HG03439 (cell line): ENCODE data around the gene ZNRF3.
"Not testable (repeated sequence)": the region's sequence is repeated elsewhere in the genome, so short reads cannot be mapped to it uniquely, and the experiment has no call there.

Source experiments
- ATAC-seq: cut with Tn5 transposase; IDR thresholded peaks from one replicate; pipeline ENCODE4 v1.9.1; 2021; ENCODE audit warnings: mild to moderate bottlenecking, moderate library complexity; ENCODE audit not compliant: unreplicated experiment

The ZNRF3 gene

DNA sequence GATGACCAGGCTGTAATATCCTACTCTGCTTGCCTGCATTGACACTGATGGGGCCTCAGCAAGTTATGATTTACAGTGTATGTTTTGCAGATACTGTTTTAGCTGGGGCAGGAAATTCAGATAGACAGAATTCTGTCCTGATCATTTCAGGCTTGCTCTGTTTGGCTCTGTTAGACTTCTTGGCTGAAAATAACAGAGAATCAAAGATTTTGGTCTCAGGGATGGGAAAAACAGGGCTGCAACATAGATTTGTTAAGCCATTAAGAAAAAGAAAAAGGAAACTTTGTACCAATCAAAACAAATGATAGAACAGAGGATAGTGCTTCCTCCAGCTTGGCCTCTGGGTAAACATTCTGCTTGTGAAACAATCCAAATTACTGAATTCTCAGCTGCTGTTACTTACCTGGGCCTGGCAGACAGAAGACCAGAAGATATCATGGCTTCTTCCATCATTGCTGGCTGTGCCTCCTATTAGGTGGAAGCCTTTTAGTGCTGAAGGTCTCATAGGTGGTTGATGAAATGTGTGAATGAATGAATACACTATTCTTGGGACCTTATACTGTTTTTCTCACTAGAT, 22.0 kb downstream of the ZNRF3 start:
- ATAC-seq, result no peak

DNA sequence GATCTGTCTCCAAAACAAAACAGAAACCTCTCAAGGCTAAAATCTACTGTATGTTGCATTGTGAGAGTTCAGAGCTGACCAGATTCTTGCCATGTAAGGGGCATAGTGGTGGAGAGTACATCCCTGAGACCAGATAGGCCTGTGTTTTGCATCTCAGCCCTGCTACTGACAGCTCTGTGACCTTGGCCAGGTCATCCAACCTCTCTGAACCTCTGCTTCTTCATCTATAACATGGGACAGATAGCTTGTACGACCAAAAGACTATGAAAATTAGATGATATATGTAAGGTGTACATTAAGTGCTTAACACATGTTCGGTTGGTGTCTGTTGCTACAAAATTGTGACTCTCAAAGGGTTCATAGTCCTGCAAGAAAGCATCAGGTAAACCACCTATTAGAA, 22.9 kb downstream of the ZNRF3 start:
- no peak for ATAC-seq

DNA sequence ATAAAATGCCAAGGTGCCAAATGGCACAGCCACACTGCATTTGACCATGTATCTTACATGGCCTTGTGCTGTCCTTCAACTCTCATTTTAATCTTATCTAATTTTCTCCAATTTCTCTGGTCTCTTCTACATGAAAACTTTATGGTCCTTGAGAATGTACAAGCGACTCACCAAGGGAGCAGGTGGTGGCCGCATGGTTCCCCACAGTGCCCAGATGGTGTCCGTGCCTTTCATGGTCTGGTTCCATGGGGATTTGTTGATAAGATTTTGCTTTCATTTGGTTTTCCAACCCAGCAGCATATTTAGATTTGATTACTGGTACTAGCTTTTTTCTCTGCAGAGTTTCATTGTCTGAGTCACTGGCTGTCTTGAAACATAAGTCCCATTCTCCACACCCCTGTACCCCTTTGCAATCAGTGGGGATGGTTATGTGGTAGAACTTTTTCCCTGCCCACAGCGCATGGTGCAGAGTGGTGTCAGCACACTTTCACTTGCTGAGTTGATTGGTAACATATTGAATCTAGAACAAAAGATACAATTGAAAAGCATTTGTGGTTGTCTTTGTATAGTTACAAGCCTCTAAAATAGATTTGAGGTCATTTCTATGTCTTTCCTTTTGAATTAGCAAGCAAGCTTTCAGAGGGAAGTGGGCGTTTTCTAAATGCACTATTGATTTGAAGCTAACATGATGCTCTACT, 24.1 kb downstream of the ZNRF3 start:
- no peak for ATAC-seq

DNA sequence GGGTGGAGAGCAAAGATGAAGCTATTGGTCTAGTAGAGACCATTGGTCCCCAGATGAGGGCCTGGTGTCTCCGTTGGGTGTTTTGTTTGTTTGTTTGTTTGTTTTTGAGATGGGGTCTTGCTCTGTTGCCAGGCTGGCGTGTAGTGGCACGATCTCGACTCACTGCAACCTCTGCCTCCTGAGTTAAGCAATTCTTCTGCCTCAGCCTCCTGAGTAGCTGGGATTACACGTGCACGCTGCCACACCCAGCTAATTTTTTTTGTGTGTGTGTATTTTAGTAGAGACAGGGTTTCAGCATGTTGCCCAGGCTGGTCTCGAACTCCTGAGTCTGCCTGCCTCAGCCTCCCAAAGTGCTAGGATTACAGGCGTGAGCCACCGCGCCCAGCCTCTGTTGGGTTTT, 25.4 kb downstream of the ZNRF3 start:
- ATAC-seq, result not testable (repeated sequence)

DNA sequence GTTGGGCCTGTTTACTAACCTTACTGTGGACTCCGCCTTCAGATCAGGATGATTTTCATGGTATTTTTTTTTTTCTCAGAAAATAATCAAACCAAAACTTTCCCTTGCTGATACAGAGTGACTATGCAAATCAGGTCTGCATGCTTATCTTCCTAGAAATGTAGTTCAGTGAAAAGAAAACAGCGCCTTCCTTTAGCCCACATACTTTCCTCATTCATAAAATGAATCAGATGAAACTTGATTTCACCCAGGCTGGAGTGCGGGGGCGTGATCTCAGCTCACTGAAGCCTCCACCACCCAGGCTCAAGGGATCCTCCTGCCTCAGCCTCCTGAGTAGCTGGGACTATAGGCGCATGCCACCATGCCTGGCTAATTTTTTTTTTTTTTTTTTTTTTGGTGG, 26.0 kb downstream of the ZNRF3 start:
- ATAC-seq, result no peak

DNA sequence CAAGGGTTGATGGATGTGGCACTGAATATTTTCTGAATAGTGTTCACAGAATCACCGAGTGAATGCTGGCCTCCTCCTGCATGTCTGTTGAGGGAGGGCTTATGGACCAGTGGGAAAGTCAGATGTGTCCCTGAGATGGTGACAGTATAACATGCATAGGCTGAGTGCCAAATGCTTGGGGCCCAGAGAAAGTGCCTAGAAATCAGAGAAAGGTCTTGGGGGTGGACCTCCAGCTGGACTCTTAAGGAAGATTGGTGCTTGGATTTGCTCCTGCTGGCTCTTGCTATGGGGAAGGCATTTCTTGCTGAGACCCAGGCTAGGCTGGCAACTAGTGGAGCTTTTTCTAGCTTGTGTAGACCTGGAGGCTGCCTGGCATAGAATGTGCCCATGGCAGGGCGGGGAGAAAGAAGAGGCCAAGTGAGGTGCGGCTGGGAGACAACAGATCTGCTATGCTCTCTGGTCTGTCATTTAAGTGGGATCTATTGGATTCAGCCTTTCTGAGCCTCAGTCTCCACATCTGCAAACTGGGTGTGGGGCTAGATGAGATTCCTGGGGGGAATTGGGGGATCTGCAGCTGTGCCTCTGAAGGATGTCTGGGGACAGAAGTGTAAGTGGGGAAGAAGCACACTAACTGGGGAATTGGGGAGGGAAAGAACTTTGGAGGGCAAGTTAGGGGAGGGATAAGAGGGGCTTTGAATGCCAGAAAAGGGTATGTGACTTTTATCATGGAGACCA, 27.4 kb downstream of the ZNRF3 start:
- no peak for ATAC-seq

DNA sequence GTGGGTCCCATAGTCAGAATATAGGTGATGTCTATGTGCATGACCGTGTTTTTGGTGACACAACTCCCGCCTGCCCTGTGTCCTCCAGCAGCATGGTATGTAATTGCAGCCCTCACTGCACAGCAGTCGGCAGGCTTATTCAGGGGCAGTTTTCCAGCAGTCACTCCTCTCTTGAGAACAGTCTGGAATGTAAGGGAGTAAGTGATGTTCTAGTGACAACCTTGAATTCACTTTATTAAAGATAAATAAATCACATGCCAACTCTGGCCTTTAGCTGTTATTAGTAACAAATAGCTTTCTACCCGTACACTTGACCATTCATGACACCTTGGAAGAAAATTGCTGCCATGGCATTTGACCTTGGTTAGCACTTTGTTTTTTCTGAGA, 27.9 kb downstream of the ZNRF3 start:
- ATAC-seq, result no peak

DNA sequence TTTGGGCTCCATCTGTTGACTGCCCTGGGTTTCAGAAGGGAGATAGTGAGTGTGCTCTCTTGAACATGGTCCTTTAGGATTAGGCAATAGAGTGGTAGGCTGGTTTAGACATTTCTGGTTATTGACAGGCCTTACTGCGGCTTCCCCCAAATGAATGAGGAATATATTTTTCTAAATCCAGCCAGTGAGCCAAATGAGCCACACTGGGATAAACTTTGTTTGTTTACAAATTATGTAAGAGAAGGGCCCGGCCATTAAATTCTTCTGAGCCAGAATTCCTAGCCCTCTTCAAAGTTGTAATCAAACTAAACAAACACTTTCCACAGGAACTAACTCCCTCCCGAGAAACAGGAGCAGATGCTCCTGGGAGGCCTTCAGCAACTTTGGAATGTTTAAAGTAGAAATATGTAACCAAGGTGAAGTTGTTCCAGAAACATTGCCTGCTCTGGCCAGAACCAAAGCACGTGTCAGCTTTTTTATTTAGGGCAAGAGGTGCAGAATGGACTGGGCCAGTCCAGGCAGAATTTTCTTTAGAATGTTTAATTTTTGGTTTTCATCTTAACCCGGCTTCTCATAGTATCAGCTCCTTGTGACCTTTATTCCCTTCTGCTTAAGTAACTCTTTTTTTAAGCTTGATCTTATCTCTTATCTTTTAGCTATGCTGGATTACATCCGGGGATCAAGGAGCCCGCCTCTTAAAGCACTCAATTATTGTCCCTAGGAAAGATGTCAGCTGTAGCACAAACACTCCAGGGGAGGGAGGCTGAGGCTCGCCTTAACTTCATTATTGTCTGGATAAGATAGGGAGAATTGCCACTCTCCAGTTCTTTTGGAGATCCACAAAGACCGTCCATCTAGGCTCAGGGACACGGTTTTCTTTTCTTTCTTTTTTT, 28.7 kb downstream of the ZNRF3 start:
- ATAC-seq, result no peak

DNA sequence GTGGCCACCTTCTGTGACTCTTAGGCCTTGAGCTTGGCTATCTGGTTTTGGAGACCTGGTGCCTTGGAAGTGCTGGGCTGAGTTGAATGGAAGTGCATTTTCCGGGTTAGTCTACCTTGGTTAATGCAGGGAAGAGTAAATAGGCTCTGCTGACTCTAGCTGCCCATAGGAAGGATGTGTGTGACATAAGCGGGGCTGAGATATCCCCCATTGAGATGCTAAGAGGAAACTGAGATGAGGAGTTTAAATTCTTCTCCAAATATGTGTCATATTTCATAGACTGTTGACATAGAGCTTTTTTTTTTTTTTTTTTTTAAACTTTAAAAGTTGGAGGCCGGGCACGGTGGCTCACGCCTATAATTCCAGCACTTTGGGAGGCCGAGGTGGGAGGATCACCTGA, 30.8 kb downstream of the ZNRF3 start:
- ATAC-seq, result no peak

DNA sequence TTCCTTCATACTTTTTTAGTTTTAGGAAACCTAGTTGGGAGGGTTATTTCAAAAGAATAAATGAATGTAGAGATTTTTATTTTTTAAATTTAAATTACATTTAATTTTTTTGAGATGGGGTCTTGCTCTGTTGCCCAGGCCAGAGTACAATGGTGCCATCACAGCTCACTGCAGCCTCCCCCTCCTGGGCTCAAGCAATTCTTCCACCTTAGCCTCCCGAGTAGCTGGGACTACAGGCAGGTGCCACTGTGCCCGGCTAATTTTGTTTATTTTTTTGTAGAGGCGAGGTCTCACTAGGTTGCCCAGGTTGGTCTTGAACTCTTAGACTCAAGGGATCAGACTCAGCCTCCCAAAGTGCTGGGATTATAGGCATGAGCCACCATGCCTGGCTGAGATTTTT, 32.6 kb downstream of the ZNRF3 start:
- no peak for ATAC-seq

DNA sequence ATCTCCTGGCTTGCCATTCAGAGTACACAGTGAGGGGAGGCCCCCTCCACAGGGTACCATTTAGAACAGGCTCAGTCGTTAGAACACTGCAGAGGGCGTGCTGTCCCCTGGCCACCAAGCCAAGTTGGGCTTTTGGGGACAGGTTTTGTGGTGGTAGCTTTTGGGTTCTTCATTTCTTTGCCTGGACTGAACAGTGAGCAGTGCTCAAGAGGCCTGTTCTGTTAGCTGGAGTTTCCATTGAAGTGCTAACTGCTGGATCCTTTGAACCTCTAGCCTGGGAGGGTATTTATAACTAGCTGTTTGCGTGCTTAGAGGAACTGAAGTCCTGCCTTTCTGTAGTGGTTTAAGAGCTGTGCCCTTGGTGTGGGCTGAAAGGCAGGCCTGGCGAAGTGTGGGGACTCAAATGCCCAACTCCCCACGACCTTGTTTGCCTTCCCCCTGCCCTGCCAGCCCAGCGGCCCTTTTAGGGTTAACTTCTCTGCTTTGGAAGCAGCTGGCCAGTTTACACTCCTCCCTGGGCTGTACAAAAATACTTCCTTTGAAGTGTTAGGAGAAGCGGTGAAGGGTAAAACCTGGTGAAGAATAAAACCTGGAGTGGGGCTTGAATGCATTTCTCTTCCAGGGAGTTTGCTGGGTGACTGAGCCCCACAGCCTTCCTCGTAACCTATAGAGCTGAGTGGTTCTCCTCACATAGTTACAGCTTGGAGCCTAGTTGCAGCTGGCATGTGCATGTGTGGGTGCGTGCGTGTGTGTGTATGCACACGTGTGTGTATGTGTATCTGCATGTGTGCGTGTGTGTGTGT, 34.6 kb downstream of the ZNRF3 start:
- ATAC-seq, result no peak

DNA sequence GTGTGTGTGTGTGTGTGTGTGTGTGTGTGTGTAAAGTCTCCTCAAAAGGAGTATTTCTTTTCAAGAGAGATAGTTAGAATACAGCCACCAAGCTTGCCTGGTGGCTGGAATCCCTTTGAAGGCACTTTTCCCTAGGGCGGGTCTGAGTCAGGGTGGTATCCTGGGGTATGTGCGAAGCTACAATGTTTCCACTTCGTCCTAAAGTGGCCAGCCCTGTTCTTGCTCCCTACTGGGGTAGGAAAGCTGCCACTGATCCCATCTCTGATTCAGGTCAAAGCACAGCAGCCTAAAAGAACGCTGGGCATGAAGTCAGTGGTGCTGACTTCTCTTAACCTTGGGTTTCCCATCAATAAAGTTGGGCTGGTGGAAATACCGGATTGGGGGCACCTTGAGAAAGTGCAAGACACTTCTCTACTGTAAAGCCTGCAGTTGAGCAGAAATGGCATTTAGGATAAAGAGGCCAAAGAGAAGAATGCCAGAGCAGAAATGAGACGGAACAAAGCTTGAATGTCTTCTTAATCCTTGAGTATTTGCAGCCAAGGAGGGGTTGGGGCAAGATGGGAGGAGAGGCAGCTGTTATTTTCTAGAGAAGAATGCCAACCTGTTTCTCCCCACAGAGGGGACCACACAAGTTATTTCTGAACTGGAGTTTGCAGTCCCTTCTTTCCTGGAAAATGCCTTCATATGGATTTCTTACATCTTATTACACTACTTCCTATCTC, 35.3 kb downstream of the ZNRF3 start:
- ATAC-seq, result no peak

DNA sequence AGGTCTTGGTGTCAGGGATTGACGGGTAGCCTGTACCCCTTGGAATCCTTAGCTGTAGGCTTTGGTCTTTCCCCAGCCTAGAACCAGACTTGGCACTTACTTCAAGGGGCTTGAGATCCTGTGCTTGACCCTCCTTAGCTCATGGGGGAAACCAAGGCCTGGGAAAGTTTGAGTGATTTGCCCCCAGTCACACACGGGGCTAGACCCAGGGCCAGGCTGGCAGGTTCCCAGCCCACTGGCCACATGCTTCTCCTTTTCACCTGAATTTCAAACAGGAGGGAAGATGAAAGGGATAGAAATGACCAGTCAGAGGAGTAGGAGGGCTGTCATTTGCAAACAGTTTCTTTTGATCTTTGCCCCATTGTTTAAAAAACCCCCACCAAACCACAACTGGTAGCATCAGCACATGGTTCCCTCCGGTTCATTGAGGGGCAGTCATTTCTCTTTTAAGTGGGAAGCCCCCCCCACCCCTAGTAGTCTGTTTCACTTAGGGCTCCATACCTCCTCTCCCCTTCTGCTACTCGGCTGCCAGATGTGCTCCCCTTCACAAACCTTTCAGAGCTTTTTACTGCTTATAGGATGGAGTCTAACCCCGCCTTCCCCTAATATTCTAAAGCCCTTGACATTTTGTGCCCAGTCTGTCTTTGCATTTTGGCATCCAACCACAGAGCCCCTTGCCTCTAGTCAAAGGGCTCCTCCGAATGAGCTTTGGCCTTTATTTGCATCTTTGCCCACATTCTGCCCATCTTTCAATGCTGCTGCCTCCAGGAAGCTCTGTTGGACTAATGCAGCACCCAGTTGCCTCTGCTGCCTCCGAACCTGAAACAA, 37.6 kb downstream of the ZNRF3 start:
- ATAC-seq, result no peak

DNA sequence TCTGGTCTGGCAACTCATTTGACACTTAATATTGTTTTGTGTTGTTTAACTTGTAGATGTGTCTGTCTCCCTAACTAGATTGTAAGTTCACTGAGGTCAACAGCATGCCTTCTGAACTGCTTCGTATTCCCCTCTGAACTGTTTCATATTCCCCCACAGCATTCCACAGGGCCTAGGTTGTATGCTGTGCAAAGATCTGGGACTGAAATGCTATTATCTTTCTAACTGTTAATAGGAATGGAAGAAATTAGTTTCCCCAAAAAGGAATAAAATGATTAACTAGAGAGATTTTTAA, 38.2 kb downstream of the ZNRF3 start:
- no peak for ATAC-seq

DNA sequence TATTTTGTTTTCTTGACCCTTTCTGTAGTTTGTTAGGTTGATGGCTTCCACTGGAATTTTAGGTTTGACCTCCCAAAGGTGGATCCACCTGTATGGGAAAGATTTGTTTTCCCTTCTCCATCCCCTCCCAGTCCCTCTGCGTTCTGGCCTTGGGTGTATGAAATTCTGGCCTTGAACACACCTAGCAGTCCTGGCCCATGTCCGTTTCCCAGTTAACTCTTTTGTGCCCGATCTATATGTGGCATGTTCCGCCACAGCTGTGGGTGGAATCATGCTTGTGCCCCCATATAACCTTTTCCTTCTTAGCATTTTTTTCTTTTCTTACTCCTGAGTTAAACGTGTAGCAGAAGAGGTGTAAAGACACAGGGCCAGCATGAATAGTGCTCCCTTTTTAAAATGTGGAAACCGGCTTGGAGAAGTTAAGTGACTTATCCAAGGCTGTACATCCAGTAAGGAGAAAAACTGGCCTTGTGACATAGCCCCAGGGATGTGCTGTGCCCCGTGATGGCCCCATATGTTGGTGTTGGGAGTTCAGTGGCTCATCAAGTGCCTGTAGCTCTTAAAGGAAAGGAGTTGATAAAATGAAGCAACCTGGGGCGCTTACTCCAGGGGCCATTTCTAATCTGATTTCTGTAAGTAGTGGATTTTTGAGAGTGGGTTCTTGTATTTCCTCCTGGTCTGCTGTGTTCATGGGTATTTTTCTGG, 39.3 kb downstream of the ZNRF3 start:
- ATAC-seq, result no peak

DNA sequence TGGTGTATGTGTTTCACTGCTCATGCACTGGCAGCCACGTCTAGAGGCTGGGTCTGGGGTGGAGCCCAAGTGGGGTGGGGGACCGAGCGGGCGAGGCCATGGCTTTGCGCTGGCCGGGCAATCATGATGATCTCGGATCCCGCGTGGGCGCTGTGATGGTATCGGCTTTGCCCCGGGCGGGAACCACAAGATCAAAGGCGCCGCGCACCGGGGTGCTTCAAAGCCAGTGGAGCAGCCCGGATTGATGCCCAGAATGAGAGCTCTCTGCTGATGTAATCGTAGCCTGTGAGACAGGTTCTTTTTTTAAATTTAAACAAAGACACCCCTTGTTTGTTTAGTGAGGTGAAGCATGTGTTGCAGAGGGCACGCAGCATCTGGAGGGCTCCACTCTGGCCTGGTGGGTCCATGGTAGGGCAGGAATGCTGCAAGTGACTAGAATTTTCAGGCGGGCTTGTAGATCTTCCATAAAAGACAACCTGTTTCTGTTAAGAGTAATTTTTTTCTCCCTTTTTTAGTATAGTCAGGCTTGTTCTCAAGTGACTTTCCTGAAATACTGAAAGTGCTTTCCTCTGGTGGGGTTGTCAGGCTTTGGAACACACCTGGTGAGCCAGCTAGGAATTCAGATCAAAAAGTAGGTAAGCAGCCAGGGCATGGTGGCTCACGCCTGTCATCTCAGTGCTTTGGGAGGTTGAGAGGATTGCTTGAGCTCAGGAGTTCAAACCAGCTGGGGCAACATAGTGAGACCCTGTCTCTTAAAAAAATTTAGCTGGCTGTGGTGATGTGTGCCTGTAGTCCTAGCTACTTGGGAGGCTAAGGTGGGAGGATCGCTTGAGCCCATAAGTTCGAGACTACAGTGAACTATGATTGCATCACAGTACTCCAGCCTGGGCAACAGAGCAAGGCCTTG, 40.7 kb downstream of the ZNRF3 start:
- ATAC-seq, result no peak

DNA sequence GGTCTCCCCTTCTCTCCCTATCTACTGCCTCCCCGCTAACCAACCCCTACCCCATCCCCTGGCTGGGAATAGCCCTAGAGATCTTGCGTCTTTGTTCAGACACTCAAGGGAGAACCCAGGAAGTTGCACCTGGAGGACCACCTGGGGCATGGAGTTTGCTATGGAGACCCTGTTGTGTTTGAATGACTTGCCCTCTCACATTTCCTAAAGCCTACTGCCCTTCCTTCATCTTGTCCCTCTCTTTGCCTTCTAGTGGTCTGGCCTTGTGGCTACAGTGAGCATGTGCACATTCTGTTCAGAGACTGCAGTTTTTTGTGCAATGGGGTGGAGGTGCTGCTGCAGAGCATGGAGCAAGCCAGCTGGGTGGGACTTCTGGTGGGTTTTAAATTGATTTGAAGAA, 42.5 kb downstream of the ZNRF3 start:
- no peak for ATAC-seq

DNA sequence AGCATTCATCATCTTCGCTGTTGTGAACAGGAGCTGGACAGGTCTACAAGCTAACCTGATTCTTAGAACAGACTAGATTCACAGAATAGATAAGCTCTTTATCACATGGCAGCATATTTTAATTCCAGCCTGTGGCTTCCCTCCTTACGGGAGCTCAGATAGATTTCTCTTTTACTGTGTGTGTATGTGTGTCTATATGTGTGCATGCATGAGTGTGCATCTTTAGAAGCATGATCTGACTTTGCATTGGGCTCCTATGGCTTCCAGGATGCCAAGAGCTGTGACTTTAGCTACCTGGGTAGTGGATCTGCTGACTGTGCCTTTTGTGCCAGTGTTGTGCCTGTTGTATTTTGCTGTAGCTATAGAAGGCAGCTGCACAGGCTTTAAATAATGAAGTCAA, 44.3 kb downstream of the ZNRF3 start:
- ATAC-seq, result no peak
